Activated CD4-positive, alpha-beta memory T cell treated with anti-CD3 and anti-CD28 coated beads for 36 hours (primary cell): ENCODE measurements around the gene PFKFB3. TPM values are rescaled to one million over a fixed set of nuclear protein-coding genes. Genes with fewer than 3 reads are reported as not detected.
"Not testable (repeated sequence)": the region's sequence is repeated elsewhere in the genome, so short reads cannot be mapped to it uniquely, and the experiment has no call there.

ENCODE experiments used
- CTCF ChIA-PET: fragments of 350-600 bp; sonication (Branson Sonifier 250); formaldehyde crosslinking; loops from one replicate; lab custom pipeline; 2021; ENCODE audit warnings: antibody characterized with exemption, inconsistent platforms; lab: Charles Lee
- POLR2A ChIA-PET: fragments of 350-600 bp; sonication (Branson Sonifier 250); formaldehyde crosslinking; loops from one replicate; lab custom pipeline; 2021; ENCODE audit warnings: antibody characterized with exemption; lab: Charles Lee
- DNase-seq: peaks from one replicate; pipeline ENCODE4 v3.0.0-alpha.2; 2020
- H3K27ac Mint-ChIP-seq: one replicate; pipeline ENCODE4 v1.8.0; 2021; ENCODE audit warnings: mixed read lengths
- H3K27me3 Mint-ChIP-seq: one replicate; pipeline ENCODE4 v1.8.0; 2021; ENCODE audit warnings: mixed read lengths
- H3K36me3 Mint-ChIP-seq: one replicate; pipeline ENCODE4 v1.8.0; 2021; ENCODE audit warnings: mixed read lengths
- H3K4me1 Mint-ChIP-seq: one replicate; pipeline ENCODE4 v1.8.0; 2021; ENCODE audit warnings: low read depth, mixed read lengths
- H3K4me3 Mint-ChIP-seq: one replicate; pipeline ENCODE4 v1.8.0; 2021; ENCODE audit warnings: mild to moderate bottlenecking, mixed read lengths
- H3K9me3 Mint-ChIP-seq: one replicate; pipeline ENCODE4 v1.8.0; 2021; ENCODE audit warnings: mixed read lengths
- intact Hi-C: fragments of 100-400 bp; cut with micrococcal nuclease; formaldehyde crosslinking; loops from one replicate; pipeline ENCODE4 v1.15.1; 2023
- total RNA-seq, 2 experiments: library from RNA; stranded (reverse); gene quantifications; one replicate each; pipeline ENCODE4 v1.2.3, GENCODE V29; 2021

PFKFB3 gene
- total RNA-seq, 2 experiments from 2014 or later: 70.6 to 76.4 TPM

DNA sequence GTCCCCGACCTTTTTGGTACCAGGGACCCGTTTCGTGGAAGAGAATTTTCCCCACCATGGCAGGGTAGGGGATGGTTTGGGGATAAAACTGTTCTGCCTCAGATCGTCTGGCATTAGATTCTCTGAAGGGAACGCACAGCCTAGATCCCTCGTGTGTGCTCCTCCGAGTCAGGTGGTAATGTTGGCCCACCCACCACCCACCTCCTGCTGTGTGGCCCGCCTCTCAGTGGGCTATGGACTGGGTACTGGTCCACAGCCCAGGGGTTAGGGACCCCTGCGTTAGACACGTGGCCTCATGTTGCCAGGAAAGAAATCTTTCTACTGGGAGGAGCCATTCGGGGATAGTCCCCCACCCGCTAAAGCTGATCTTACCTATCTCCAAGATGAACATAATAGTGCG lies 27.0 kb downstream of the PFKFB3 start:
- POLR2A ChIA-PET: interaction anchor here (1.0 kb wide), 1 partner anchor 9 kb away, joined by 3 read pairs; no protein-coding TSS in a partner anchor
- intact Hi-C loops: no loop called here
- CTCF ChIA-PET: no interaction called here

DNA sequence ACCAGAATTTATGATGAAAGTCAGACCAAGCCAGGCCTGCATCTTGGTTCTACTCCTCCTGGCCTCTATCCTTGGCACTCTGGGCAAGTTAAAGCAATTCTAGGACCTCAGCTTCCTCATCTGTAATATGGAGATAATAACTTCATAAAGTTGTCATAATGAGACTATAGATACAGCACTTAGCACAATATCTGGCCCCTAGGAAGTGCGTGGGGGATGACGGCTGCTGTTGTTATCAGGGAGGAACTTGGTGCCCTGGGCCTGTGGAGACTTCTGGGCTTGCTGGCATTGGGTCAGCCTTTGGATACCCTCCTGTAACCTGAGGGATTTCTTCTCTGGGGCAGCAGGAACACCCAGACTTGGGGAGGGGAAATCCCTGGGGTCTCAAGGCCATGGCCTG lies 27.6 kb downstream of the PFKFB3 start:
- intact Hi-C loops: no loop called here
- Mint-ChIP-seq H3K4me3 (no peak overlapping the region), H3K9me3 (no peaks in the 10 kb centered on the region), H3K27me3 (no peaks in the 10 kb centered on the region), H3K27ac (no peak overlapping the region), H3K4me1 (no peaks in the 10 kb centered on the region), H3K36me3 (peaks cover 68% of the 10 kb centered on the region)
- POLR2A ChIA-PET: no interaction called here
- CTCF ChIA-PET: no interaction called here
- DNase-seq: no peak

More for the DNA sequence above, 27.0 kb downstream of the PFKFB3 start:
- no peaks in the 10 kb centered on the region for H3K9me3 Mint-ChIP-seq
- no peaks in the 10 kb centered on the region for H3K27me3 Mint-ChIP-seq
- no peak overlapping the region for H3K4me3 Mint-ChIP-seq
- peaks cover 64% of the 10 kb centered on the region for H3K36me3 Mint-ChIP-seq
- no peak overlapping the region for H3K27ac Mint-ChIP-seq
- no peaks in the 10 kb centered on the region for H3K4me1 Mint-ChIP-seq
- DNase-seq: no peak

DNA sequence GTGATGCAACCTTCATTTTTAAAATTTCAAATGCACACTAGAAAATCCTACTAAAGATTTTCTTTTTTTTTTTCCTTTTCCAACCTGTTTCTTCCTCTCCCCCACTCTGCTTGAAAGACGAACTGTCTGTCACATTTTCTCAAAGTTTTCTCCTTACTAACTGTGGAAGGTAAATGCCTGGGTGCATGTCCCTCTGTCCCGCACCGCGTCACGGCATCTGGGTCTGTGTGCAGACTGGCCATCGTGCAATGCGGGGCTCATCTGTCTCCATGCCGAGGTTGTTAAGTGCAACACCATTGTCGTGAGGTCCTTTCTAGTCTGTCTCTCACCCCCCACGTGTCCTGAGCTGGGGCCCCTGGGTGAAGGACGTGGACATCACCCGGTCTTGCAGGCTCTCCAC lies 28.4 kb downstream of the PFKFB3 start:
- ChIA-PET CTCF (interaction anchor here (1.2 kb wide), 1 partner anchor 171 kb away, joined by 3 read pairs; no protein-coding TSS in a partner anchor), POLR2A (no interaction called here)
- H3K27ac Mint-ChIP-seq: no peak overlapping the region
- peaks cover 67% of the 10 kb centered on the region for H3K36me3 Mint-ChIP-seq
- no peak for DNase-seq
- H3K4me1 Mint-ChIP-seq: no peaks in the 10 kb centered on the region
- H3K27me3 Mint-ChIP-seq: no peaks in the 10 kb centered on the region
- intact Hi-C loops: no loop called here
- no peak overlapping the region for H3K4me3 Mint-ChIP-seq
- H3K9me3 Mint-ChIP-seq: no peaks in the 10 kb centered on the region

DNA sequence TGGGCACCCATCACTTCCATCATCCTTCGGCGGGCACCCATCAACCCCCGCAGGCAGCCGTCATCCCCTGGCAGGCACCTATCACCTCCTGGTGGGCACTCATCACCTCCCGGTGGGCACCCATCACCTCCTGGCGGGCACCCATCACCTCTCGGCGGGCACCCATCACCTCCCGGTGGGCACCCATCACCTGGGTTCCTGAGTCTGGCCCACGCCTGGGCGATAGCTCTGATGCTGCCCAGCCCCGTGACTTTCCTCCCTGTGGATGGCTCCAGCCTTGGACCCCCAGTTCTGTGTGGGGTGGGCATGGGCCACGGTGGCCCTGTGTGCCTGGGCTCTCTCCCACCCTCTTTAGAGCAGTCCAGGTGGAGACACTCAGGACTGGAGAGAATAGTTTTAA lies 29.0 kb downstream of the PFKFB3 start:
- H3K4me1 Mint-ChIP-seq: no peaks in the 10 kb centered on the region
- H3K4me3 Mint-ChIP-seq: no peak overlapping the region
- H3K9me3 Mint-ChIP-seq: no peaks in the 10 kb centered on the region
- CTCF ChIA-PET: interaction anchor here (1.2 kb wide), 1 partner anchor 171 kb away, joined by 3 read pairs; no protein-coding TSS in a partner anchor
- peaks cover 62% of the 10 kb centered on the region for H3K36me3 Mint-ChIP-seq
- intact Hi-C loops: no loop called here
- POLR2A ChIA-PET: no interaction called here
- DNase-seq: no peak
- H3K27ac Mint-ChIP-seq: no peak overlapping the region
- no peaks in the 10 kb centered on the region for H3K27me3 Mint-ChIP-seq

GRCh38 chr10:6232225-6232807 lies 29.6 kb downstream of the PFKFB3 start:
- ChIA-PET CTCF (interaction anchor here (1.2 kb wide), 1 partner anchor 170 kb away, joined by 3 read pairs; no protein-coding TSS in a partner anchor), POLR2A (no interaction called here)
- no peaks in the 10 kb centered on the region for H3K9me3 Mint-ChIP-seq
- no peak overlapping the region for H3K27ac Mint-ChIP-seq
- H3K4me3 Mint-ChIP-seq: no peak overlapping the region
- H3K36me3 Mint-ChIP-seq: peaks cover 64% of the 10 kb centered on the region
- no peak for DNase-seq
- peaks cover 3% of the 10 kb centered on the region for H3K4me1 Mint-ChIP-seq
- H3K27me3 Mint-ChIP-seq: no peaks in the 10 kb centered on the region
- intact Hi-C loops: no loop called here

DNA sequence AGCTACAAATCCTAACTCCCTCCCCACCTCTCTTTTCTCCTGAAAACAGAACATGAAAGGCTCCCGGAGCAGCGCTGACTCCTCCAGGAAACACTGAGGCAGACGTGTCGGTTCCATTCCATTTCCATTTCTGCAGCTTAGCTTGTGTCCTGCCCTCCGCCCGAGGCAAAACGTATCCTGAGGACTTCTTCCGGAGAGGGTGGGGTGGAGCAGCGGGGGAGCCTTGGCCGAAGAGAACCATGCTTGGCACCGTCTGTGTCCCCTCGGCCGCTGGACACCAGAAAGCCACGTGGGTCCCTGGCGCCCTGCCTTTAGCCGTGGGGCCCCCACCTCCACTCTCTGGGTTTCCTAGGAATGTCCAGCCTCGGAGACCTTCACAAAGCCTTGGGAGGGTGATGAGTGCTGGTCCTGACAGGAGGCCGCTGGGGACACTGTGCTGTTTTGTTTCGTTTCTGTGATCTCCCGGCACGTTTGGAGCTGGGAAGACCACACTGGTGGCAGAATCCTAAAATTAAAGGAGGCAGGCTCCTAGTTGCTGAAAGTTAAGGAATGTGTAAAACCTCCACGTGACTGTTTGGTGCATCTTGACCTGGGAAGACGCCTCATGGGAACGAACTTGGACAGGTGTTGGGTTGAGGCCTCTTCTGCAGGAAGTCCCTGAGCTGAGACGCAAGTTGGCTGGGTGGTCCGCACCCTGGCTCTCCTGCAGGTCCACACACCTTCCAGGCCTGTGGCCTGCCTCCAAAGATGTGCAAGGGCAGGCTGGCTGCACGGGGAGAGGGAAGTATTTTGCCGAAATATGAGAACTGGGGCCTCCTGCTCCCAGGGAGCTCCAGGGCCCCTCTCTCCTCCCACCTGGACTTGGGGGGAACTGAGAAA lies 30.4 kb downstream of the PFKFB3 start:
- peak overlapping the region; percentile 25 for H3K27ac Mint-ChIP-seq
- intact Hi-C loops: no loop called here
- DNase-seq: no peak
- no peaks in the 10 kb centered on the region for H3K27me3 Mint-ChIP-seq
- POLR2A ChIA-PET: no interaction called here
- CTCF ChIA-PET: no interaction called here
- no peaks in the 10 kb centered on the region for H3K9me3 Mint-ChIP-seq
- no peak overlapping the region for H3K4me3 Mint-ChIP-seq
- H3K4me1 Mint-ChIP-seq: peaks cover 5% of the 10 kb centered on the region
- peaks cover 61% of the 10 kb centered on the region for H3K36me3 Mint-ChIP-seq

- H3K4me3 Mint-ChIP-seq: no peak overlapping the region
- intact Hi-C loops: no loop called here
Observed at GRCh38 chr10:6233725-6234277, 31.1 kb downstream of the PFKFB3 start.

GRCh38 chr10:6234371-6234770 lies 31.6 kb downstream of the PFKFB3 start:
- intact Hi-C loops: no loop called here
- H3K4me3 Mint-ChIP-seq: no peak overlapping the region
- H3K27me3 Mint-ChIP-seq: no peaks in the 10 kb centered on the region
- DNase-seq: no peak
- H3K36me3 Mint-ChIP-seq: peaks cover 57% of the 10 kb centered on the region
- POLR2A ChIA-PET: no interaction called here
- CTCF ChIA-PET: interaction anchor here (0.7 to 1.6 kb wide), 3 partner anchors 32 to 167 kb away, joined by 4 to 5 read pairs (median 4); partner anchors contain the start of gene PFKFB3
- peaks cover 14% of the 10 kb centered on the region for H3K4me1 Mint-ChIP-seq
- H3K9me3 Mint-ChIP-seq: peaks cover 4% of the 10 kb centered on the region
- H3K27ac Mint-ChIP-seq: peak overlapping the region; percentile 8

More at GRCh38 chr10:6233725-6234277, 31.1 kb downstream of the PFKFB3 start:
- Mint-ChIP-seq H3K4me1 (peaks cover 8% of the 10 kb centered on the region), H3K9me3 (peaks cover 2% of the 10 kb centered on the region), H3K36me3 (peaks cover 54% of the 10 kb centered on the region), H3K27me3 (no peaks in the 10 kb centered on the region), H3K27ac (peak overlapping the region; percentile 8)
- ChIA-PET CTCF (no interaction called here), POLR2A (no interaction called here)
- no peak for DNase-seq

DNA sequence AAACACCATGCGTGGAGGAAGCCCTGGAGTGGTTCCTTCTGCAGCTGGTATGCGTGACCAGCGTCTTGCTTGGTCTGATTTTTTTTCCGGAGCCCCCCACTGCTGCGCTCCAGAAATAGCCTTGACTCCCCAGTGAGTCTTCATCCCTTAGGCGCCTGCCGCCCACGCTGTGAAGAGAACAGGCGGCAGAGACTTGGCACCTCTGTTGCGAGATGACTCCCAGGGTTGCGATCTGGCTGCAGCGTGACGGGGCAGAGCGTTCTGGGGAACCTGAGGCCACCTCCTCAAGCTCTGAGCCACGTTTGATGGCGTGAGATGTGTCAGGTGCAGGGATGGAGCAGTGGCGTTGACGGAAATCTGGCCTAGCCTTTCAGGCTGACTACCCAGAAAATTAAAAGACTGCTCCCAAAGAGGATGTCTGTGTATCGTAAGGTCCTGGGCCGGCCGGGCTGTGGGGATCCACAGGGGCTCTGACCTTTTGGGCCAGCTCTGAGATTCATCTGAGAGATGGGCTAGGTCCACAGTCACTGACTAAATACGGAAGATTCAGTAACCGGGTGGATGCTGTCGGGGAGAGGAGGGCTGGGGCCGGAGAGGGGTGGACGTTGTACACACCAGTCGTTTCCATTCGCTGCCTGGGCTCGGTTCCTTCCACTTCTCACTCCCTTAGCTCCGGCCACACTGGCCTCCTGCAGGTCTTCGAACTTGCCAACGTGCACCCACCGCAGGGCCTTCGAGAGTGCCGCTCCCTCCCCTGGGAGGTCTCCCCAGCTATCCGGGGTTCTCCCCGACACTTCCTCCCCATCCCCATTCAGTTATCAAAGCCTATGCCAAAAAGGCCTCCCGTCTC lies 33.8 kb downstream of the PFKFB3 start:
- Mint-ChIP-seq H3K4me1 (peaks cover 25% of the 10 kb centered on the region), H3K4me3 (no peak overlapping the region), H3K36me3 (peaks cover 48% of the 10 kb centered on the region), H3K9me3 (peaks cover 4% of the 10 kb centered on the region), H3K27me3 (no peaks in the 10 kb centered on the region), H3K27ac (peak overlapping the region; percentile 21)
- DNase-seq: no peak
- ChIA-PET CTCF (interaction anchor here (1.4 kb wide), 1 partner anchor 165 kb away, joined by 4 read pairs; no protein-coding TSS in a partner anchor), POLR2A (interaction anchor here (1.2 kb wide), 1 partner anchor 165 kb away, joined by 3 read pairs; no protein-coding TSS in a partner anchor)
- intact Hi-C loops: no loop called here

DNA sequence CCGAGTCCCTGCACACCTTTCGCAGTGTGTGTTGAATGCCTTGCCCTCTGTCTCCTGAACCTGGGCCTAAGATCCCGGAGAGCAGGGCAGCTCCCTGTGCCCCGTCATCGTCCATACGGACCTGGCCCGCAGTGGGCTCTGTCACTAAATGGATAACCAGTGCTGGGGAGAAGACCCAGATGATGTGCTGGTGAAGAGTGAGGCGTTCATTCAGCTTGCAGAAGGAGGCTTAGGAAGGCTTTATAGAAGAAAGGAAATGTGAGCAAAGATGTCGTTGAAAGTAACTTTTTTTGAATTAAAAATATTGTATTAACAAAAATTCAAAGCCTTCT lies 34.4 kb downstream of the PFKFB3 start:
- H3K4me1 Mint-ChIP-seq: peaks cover 25% of the 10 kb centered on the region
- no peaks in the 10 kb centered on the region for H3K27me3 Mint-ChIP-seq
- POLR2A ChIA-PET: interaction anchor here (1.0 to 1.2 kb wide), 2 partner anchors 38 to 165 kb away, joined by 3 read pairs; no protein-coding TSS in a partner anchor
- peak overlapping the region; percentile 21 for H3K27ac Mint-ChIP-seq
- CTCF ChIA-PET: interaction anchor here (1.4 kb wide), 1 partner anchor 165 kb away, joined by 4 read pairs; no protein-coding TSS in a partner anchor
- DNase-seq: no peak
- peaks cover 4% of the 10 kb centered on the region for H3K9me3 Mint-ChIP-seq
- H3K36me3 Mint-ChIP-seq: peaks cover 48% of the 10 kb centered on the region
- intact Hi-C loops: no loop called here
- H3K4me3 Mint-ChIP-seq: no peak overlapping the region

- Mint-ChIP-seq H3K27ac (peak overlapping the region; percentile 76), H3K36me3 (peaks cover 40% of the 10 kb centered on the region), H3K4me1 (peaks cover 25% of the 10 kb centered on the region)
- not testable (repeated sequence) for H3K4me3 Mint-ChIP-seq, H3K27me3 Mint-ChIP-seq, DNase-seq, H3K9me3 Mint-ChIP-seq
- intact Hi-C loops: loop anchor here (1.0 kb wide), 3 partner anchors 32 to 62 kb away; no protein-coding TSS in a partner anchor
- CTCF ChIA-PET: interaction anchor here (1.2 to 1.7 kb wide), 2 partner anchors 109 to 163 kb away, joined by 3 to 5 read pairs; no protein-coding TSS in a partner anchor
- POLR2A ChIA-PET: interaction anchor here (1.1 kb wide), 1 partner anchor 9 kb away, joined by 3 read pairs; no protein-coding TSS in a partner anchor
Observed at GRCh38 chr10:6238587-6239212, 36.0 kb downstream of the PFKFB3 start.
